ENCODE measurements around the gene NSMCE1.

Gene NSMCE1

GRCh38 chr16:27242398-27242797 is 26.2 kb downstream of the NSMCE1 start:
- DNase-seq, result no peak

DNA sequence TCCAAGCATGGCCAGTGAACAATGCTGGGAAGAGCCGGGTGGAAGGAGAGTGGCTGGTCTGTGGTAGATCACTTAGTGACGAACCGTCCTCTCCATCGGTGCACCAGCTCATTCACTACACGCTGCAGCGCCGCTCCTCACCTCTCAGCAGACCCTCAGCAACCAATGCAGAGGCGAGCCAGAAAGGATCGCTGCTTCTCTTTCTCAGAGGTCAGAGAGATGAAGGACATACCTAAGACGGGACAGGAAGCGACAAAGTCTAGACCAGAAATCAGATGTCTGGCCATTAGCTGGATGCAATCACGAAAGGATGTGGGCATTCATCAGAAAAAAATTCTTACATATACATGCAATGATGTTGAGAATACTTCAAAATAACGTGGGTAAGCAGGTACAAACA is 26.9 kb downstream of the NSMCE1 start:
- no peak for DNase-seq

DNA sequence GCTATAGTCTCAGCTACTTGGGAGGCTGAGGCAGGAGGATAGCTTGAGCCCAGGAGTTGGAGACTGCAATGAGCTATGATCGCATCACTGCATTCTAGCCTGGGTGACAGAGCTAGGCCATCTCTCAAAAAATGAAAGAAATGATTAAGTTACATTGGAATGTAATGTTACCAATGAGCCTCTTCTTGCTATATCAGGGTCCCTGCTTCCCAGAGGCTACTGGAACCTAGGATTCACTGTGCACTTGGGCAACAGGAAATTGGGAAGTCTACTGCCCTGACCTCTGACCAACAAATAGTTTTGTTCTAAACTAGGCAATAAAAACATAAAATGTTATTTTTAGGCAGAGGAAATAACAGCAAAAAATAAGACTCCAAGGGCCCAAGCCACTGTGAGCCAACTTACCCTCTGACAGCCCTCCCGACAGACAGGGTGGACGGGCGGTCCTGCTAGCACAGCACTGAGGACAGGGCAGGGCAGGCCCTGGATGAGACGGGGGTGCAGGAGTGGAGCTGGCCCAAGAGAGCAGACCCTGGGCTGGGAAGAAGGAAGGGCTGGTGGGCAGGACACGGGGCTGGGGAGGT is 27.5 kb downstream of the NSMCE1 start:
- DNase-seq, result no peak

GRCh38 chr16:27239906-27240655 is 28.5 kb downstream of the NSMCE1 start:
- no peak for DNase-seq

DNA sequence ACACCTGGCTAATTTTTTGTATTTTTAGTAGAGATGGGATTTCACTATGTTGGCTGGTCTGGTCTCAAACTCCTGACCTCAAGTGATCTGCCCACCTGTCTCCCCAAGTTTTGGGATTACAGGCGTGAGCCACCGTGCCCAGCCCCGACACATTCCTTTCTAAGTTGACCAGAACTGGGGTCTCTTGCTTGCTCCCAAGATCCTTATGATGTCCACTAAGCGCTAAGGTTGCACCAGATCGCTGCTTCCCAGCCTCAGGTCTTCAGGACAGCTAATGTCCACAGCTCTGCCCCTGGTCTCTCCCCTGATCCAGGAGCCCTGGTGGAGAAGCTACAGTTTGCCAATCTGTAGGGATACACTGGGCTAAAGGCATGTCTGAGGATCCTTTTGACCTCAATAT is 29.5 kb downstream of the NSMCE1 start:
- DNase-seq, result no peak

DNA sequence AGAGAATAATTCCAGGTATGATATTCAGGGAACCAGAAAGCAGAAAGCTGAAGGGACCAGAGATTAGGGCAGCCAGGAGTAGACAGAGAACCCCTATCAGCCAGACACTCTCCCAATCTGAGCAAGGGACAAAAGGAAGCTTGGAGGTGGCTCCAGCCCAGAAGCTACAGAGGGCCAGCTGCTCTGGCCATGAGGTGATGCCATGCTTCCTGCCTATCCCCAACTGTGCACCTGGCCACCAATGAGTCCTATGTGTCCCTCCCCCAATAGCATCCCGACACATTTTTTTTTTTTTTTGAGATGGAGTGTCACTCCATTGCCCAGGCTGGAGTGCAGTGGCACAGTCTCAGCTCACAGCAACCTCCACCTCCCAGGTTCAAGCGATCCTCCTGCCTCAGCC is 30.0 kb downstream of the NSMCE1 start:
- DNase-seq, result no peak

DNA sequence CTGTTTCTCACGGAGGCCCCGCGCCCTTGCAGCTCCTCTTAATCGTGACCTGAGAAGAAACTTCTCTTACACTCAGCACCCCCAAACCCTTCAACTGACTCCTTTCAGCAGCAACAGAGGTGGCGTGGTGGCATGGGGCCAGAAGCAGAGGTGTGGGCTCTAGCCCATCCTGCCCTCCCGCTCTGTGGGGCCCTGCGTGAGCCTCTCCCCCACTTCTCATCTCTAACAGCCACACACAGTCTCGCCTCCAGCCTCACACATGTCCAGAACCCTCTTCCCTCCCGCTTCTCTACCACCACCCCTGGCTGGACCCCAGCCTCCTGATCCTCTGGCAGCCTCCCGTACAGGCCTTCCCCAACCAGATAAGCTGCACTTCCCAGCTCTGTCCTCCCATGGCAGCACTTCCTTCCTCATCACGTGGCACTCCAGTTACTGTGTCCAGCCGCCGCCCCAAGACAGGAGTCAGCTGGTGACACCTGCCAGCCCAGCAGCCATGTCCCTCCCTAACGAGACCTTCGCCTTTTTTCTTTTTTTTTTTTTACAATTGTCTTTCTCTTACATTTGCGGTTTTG is 30.5 kb downstream of the NSMCE1 start:
- DNase-seq, result no peak

DNA sequence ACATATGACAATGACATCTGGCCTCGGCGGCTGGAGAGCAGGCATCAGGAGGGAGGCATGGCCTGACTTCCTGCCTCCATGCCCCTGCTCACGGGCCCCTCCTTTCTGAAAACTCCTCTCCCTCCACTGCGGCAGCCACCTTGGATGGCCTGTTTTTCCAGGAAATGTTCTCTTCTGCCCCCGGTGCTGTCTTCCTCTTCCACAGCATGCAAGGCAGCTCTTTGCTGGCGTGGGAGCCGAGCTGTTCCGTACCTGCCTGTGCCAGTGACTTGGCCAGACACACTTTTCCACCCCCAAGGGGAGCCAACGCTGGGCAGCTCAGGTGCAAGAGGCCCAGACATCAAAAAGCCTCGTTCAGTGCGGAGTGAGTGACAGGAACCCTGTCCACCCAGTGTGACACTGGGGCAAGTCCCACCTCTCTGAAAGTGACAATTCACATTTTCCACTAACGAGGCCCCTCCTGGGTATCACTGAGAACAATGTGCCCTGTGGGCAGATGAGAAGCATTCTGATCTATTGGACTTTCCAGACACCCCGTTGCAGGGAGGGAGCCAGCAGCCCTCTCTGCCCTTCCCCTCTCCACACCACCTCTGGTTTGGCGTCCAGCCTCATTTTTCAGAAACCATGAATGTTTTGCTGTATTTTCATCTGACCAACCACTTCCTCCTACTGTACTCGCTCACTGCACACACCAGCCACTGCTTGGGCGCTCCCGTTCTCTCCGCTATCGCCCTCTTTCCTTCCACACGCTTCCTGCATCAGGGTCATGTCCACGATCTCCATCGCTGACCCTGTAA is 31.2 kb downstream of the NSMCE1 start:
- peak; percentile 49 for DNase-seq

- DNase-seq, result no peak
These were observed 31.8 kb downstream of the NSMCE1 start for GRCh38 chr16:27236635-27237218.

- DNase-seq, result peak; percentile 22
These were observed 32.7 kb downstream of the NSMCE1 start for GRCh38 chr16:27235938-27236245.

DNA sequence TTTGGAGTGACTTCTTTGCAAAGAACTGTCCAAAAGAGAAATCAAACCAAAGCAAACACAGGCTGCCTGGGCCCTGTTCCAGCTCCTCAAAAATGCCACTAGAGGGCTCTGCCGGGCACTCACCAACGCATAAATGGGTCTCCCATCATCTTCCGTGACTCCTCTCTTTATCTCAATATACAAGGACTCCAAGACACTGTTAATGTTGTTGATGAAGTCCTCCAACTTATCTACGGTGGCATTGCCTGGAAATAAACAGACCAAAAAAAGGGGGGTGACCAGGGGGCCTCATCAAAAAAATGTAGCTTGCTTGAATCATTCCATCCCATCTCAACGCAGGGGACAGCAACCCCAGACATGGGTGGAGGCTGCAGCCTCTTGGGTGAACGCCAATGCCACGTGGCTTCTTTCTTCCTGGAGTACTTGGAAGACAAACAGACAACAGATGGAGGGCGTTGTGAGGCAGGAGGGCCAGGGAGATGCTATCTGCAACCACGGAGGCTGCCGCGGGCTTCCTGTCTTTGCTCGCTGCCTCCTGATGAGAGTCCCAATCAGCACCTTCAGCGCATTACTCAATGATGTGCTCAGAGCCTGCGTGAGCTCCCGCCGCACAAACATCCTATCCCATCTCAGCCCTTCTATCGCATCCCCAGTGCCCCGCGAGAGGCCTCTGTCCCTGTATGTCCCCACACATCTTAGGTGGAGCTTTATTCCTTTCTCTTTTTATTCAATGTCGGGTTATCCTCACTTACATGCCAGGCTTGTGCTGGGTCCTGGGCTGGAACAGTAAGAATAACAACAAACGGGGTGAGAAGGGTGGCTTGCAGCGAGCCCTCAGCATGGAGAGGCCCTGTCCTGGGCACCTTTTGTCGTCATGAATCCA is 33.3 kb downstream of the NSMCE1 start:
- peak; percentile 89 for DNase-seq

- DNase-seq, result no peak
These were observed 34.0 kb downstream of the NSMCE1 start for GRCh38 chr16:27234603-27235002.

- DNase-seq, result no peak
These were observed 34.4 kb downstream of the NSMCE1 start for GRCh38 chr16:27234171-27234570.

- DNase-seq, result no peak
These were observed 34.8 kb downstream of the NSMCE1 start for GRCh38 chr16:27233731-27234130.

DNA sequence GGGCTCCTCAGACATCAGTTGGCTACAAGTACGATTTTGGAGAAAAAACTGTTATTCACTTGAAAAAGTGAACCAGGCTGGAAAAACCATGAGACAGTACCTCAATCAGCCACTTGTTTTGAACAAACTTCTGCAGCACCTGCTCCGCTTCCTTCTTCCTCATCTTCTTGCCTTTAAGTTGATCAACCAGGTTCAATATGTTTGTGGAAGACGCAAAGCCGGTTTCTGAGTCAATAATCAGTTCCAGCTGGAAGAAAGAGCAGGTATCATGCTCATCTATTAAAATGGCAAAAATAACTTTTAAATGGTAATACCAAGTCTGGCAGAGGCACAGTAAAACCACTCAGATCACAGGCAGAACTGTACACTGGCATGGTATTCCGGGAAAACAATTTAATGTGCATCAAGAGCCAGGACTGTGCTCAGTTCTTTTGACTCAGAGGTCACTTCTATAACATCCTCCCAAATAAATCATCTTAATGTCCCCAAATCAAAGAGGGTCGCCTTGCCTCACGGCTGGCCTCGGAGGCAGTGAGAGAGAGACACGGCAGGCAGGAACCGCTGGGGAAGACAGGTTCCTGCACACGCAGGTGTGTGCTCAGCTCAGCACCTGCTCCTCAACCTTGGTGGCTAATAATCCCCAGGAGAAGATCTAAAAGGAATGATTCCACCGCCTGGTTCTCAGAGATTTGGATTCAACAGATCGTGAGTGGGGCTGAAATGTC is 35.5 kb downstream of the NSMCE1 start:
- DNase-seq, result no peak

DNA sequence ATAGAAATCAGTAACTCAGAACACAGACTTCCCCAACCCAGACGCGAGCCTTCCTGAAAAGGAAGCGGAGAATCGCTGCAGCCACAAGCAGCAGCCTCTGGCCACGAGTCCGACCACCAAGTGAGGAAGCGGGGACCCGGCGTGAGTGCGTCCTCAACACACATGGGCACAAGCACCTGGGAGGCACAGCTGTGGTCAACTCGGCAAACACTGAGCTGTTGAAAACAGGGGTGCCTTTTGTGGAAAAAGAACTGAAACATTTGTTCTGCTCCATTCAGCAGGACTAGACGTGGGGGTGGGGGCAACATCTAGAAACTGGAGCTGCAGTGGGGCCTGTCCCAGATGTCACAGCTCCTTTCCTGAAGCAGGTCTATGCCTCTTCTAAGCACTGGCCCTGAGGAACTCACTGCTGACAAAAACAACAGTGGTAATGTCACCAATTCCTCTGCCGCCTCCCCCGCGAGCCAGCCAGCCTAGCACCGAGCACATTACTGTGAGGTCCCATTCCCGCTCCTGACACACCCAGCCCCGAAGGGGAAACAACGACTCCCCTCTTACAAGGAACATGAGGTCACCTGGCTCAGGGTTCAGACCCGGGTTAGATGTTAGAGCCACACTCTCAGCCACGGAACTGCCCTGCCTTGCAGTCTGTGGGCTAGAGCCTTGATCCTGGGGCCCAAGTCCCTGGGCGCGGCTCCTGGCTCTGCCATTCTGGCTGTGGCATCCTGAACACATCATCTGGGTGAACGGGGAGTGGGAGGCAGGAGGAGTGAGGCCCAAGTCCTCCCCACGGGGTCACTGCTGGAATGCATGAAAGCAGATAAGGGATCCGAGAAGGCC is 36.3 kb downstream of the NSMCE1 start:
- DNase-seq, result no peak

DNA sequence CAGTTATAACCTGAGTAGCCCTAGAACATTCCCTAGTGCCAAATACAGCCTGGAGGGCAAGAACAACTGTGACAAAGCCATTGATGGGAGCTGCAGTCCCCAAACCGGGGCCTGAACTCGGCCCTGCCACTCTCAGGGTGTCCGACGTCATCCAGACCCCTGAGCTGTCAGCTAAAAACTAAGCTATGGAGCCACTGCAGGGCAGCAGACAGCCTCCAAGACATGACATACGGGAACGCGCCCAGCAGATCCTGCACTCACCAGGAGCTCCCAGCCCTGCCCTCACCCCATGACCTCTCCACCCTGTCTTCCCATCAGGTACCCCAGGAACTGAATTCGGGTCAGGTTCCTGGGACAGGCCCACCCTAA is 36.9 kb downstream of the NSMCE1 start:
- no peak for DNase-seq

DNA sequence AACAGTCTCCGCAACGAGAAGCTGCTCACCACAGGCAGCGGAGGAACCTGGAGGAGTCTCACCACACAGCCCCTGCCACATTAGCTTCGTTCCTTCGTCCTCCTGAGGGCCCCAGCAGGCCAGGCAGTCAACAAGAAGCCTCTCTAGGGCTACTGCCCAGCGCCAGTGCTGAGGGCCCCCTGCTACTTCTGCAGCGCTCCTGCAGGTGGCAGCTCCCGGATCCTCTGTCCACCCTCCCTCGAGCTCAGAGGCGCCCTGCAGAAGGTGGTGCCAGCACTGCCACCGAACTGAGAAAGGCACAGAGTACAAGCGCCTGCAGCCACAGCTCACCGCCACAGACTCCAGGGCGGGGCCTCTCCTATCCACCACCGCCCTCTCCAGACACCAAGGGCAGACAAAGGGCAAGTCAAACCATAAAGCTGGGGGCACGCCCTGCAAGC is 38.0 kb downstream of the NSMCE1 start:
- DNase-seq, result peak; percentile 65

- no peak for DNase-seq
These were observed 38.6 kb downstream of the NSMCE1 start for GRCh38 chr16:27229891-27230470.

All from T-helper 9 cell (primary cell).